ENCODE results near the gene PSMA6.

Gene PSMA6

GRCh38 chr14:35254736-35255135, 37.4 kb upstream of the PSMA6 start:
- Histone ChIP-seq H2AFZ (no peak overlapping the region), H3K4me2 (ENCODE audit: low read length) (no peak overlapping the region), H3K36me3 (ENCODE audit: control insufficient read depth, insufficient read depth, low read length) (no peaks in the 10 kb centered on the region), H3K9me3 (ENCODE audit: control insufficient read depth, low read length) (no peaks in the 10 kb centered on the region), H3K9ac (no peak overlapping the region), H3K4me1 (no peaks in the 10 kb centered on the region), H3K4me3 (ENCODE audit: low read depth, low read length) (no peak overlapping the region), H3K79me2 (no peaks in the 10 kb centered on the region), H3K27ac (no peak overlapping the region), H3K27me3 (ENCODE audit: control insufficient read depth, insufficient read depth, low read length) (no peaks in the 10 kb centered on the region)
- TF ChIP-seq, protein P1, sequence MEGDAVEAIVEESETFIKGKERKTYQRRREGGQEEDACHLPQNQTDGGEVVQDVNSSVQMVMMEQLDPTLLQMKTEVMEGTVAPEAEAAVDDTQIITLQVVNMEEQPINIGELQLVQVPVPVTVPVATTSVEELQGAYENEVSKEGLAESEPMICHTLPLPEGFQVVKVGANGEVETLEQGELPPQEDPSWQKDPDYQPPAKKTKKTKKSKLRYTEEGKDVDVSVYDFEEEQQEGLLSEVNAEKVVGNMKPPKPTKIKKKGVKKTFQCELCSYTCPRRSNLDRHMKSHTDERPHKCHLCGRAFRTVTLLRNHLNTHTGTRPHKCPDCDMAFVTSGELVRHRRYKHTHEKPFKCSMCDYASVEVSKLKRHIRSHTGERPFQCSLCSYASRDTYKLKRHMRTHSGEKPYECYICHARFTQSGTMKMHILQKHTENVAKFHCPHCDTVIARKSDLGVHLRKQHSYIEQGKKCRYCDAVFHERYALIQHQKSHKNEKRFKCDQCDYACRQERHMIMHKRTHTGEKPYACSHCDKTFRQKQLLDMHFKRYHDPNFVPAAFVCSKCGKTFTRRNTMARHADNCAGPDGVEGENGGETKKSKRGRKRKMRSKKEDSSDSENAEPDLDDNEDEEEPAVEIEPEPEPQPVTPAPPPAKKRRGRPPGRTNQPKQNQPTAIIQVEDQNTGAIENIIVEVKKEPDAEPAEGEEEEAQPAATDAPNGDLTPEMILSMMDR (IDR thresholded peaks at IDR 0.05), result no peak

DNA sequence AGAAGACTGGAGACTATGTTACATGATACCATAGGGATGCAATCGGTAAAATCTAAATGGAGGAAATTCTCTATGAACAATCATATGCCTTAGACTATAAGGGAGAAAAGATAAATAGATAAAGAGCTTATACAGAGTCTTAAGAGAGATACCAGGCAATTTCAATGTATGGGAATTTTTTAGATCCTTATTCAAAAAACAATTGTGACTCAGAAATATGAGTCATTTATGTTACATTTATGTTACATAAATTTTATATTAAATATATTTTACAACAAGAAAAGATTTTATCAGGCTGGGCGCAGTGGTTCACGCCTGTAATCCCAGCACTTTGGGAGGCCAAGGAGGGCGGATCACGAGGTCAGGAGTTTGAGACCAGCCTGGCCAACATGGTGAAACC, 36.5 kb upstream of the PSMA6 start:
- Histone ChIP-seq H3K4me1 (no peaks in the 10 kb centered on the region), H3K4me2 (ENCODE audit: low read length) (no peak overlapping the region)
- TF ChIP-seq, protein P1 (IDR thresholded peaks at IDR 0.05), result no peak

GRCh38 chr14:35257809-35258208, 34.4 kb upstream of the PSMA6 start:
- no peaks in the 10 kb centered on the region for H3K79me2 ChIP-seq
- H3K27me3 ChIP-seq (ENCODE audit: control insufficient read depth, insufficient read depth, low read length), result no peaks in the 10 kb centered on the region
- TF ChIP-seq, protein P1 (IDR thresholded peaks at IDR 0.05), result no peak
- H3K27ac ChIP-seq, result no peak overlapping the region
- no peaks in the 10 kb centered on the region for H3K4me1 ChIP-seq
- no peaks in the 10 kb centered on the region for H3K36me3 ChIP-seq (ENCODE audit: control insufficient read depth, insufficient read depth, low read length)
- no peak overlapping the region for H3K4me2 ChIP-seq (ENCODE audit: low read length)
- H3K9me3 ChIP-seq (ENCODE audit: control insufficient read depth, low read length), result no peaks in the 10 kb centered on the region
- no peak overlapping the region for H3K4me3 ChIP-seq (ENCODE audit: low read depth, low read length)
- H2AFZ ChIP-seq, result no peak overlapping the region
- H3K9ac ChIP-seq, result no peak overlapping the region

More for the DNA sequence above, 36.5 kb upstream of the PSMA6 start:
- H3K27ac ChIP-seq, result no peak overlapping the region
- no peak overlapping the region for H3K9ac ChIP-seq
- no peaks in the 10 kb centered on the region for H3K79me2 ChIP-seq
- H3K36me3 ChIP-seq (ENCODE audit: control insufficient read depth, insufficient read depth, low read length), result no peaks in the 10 kb centered on the region
- H2AFZ ChIP-seq, result no peak overlapping the region
- H3K9me3 ChIP-seq (ENCODE audit: control insufficient read depth, low read length), result no peaks in the 10 kb centered on the region
- no peak overlapping the region for H3K4me3 ChIP-seq (ENCODE audit: low read depth, low read length)
- no peaks in the 10 kb centered on the region for H3K27me3 ChIP-seq (ENCODE audit: control insufficient read depth, insufficient read depth, low read length)

- TF ChIP-seq, protein P1 (IDR thresholded peaks at IDR 0.05), result no peak
- no peak overlapping the region for H3K4me2 ChIP-seq (ENCODE audit: low read length)
- no peak overlapping the region for H3K27ac ChIP-seq
- no peak overlapping the region for H3K4me3 ChIP-seq (ENCODE audit: low read depth, low read length)
- no peaks in the 10 kb centered on the region for H3K36me3 ChIP-seq (ENCODE audit: control insufficient read depth, insufficient read depth, low read length)
- H3K9me3 ChIP-seq (ENCODE audit: control insufficient read depth, low read length), result no peaks in the 10 kb centered on the region
- no peak overlapping the region for H2AFZ ChIP-seq
- H3K9ac ChIP-seq, result no peak overlapping the region
- H3K79me2 ChIP-seq, result no peaks in the 10 kb centered on the region
- H3K27me3 ChIP-seq (ENCODE audit: control insufficient read depth, insufficient read depth, low read length), result no peaks in the 10 kb centered on the region
- no peaks in the 10 kb centered on the region for H3K4me1 ChIP-seq
Measured at GRCh38 chr14:35258420-35258819, 33.8 kb upstream of the PSMA6 start.

DNA sequence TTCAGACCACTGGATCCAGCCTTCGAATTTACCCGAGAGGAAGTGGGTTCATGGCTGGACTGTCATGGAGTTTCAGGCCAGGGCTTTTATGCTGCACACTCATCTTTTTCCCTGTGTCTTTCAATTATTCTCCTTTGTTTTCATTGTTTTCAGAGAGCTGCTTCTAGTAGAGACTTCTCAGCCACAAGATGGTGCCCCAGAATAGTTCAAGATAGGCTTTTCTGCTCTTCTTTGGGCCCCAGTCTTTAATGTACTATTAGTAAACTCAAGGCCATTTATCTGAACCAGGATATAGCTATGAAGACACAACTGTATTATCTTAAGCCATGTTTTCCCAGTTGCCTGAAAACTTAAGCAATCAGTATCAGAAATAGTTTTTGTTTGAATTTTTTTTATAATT, 30.4 kb upstream of the PSMA6 start:
- H3K79me2 ChIP-seq, result no peaks in the 10 kb centered on the region
- H3K4me1 ChIP-seq, result no peaks in the 10 kb centered on the region
- no peak overlapping the region for H3K27ac ChIP-seq
- no peak overlapping the region for H3K4me3 ChIP-seq (ENCODE audit: low read depth, low read length)
- H2AFZ ChIP-seq, result no peak overlapping the region
- H3K27me3 ChIP-seq (ENCODE audit: control insufficient read depth, insufficient read depth, low read length), result no peaks in the 10 kb centered on the region
- H3K36me3 ChIP-seq (ENCODE audit: control insufficient read depth, insufficient read depth, low read length), result no peaks in the 10 kb centered on the region
- H3K9me3 ChIP-seq (ENCODE audit: control insufficient read depth, low read length), result no peaks in the 10 kb centered on the region
- no peak overlapping the region for H3K4me2 ChIP-seq (ENCODE audit: low read length)
- no peak overlapping the region for H3K9ac ChIP-seq
- TF ChIP-seq, protein P1 (IDR thresholded peaks at IDR 0.05), result no peak
